ENCODE data around the gene HMGN5.

DNA sequence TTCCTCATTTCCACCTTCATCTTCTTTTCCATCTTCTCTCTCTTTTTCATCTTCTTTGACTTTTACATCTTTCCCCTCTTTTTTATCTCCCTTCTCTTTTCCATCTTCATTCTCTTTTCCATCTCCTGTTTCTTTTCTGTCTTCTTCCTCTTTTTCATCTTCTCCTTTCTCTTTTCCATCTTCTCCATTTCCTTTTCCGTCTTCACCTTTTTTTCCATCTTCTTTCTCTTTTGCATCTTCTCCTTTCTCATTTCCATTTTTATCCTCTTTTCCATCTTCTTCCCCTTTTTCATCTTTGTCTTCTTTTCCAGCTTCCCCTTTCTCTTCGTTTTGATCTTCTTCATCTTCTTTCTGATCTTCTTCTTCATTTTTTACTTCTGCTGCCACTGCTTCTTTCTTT, 87.0 kb downstream of the HMGN5 start:
- TF ChIP-seq POLR2AphosphoS5 (IDR thresholded peaks at IDR 0.05; ENCODE audit: borderline replicate concordance, low read depth, low read length) (no peak), EZH2 (IDR thresholded peaks at IDR 0.05) (no peak)

Data from SK-N-MC (cell line).